Astrocyte of the cerebellum (primary cell): Measurements from ENCODE around the gene HPSE2.

Experiments
- DNase-seq: peaks from one replicate; pipeline ENCODE4 v3.0.0-alpha.2; 2011; ENCODE audit warnings: low read depth
- H3K4me3 ChIP-seq: 2 replicates; pipeline ENCODE4 v1.5.1; 2011; ENCODE audit warnings: mild to moderate bottlenecking, low read depth, low read length, moderate library complexity
- in situ Hi-C: cut with HindIII; loops from 2 replicates; pipeline ENCODE4 v1.10.0; 2017; ENCODE audit warnings: low sequenced_read_pairs
- TF ChIP-seq, protein P1 (sequence below): IDR thresholded peaks from 2 replicates; pipeline ENCODE4 v1.5.1; 2012; ENCODE audit warnings: low read length, low read depth, moderate library complexity, mild to moderate bottlenecking; ENCODE audit errors: missing control alignments

Gene HPSE2

DNA sequence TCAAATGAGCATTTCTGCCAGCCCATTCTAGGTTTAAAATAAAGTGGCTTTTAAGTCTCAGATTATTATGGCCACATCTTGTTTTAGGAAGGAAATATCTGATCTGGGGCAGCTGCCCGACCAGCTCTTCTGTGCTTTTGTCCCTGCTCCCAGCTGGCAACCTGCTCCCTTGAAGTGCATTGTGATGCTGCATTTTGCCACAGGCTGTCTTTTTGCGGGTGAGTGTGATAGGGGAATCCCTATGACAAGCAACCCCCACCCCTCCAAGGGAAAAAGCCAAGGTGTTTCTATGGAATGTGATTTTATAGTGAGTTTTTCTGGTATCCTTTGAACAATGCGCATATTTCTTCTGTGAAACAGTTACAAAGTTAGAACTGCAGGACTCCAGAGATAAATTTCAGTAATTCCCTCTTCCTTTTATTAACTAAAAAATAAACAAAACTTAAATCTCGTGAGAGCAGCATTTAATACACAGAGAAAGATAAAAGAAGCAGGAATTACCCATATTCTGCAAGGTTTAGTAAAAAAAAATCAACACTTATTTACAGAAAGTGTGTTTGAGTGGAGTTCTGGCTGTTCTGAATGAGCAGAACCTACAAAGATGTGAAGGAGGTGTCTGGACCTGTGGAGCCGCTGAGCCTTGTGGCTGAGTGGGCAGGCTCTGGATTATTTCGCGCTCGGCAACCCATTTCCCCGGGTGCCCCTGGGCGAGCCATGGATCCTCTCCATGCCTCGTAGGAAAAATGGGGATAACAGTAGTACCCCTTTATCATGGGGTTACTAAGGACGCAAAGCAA, 778.8 kb downstream of the HPSE2 start:
- in situ Hi-C loops: loop anchor here (25.0 kb wide), 3 partner anchors 220 to 1255 kb away; partner anchors contain the start of gene HPSE2
- TF ChIP-seq, protein P1, sequence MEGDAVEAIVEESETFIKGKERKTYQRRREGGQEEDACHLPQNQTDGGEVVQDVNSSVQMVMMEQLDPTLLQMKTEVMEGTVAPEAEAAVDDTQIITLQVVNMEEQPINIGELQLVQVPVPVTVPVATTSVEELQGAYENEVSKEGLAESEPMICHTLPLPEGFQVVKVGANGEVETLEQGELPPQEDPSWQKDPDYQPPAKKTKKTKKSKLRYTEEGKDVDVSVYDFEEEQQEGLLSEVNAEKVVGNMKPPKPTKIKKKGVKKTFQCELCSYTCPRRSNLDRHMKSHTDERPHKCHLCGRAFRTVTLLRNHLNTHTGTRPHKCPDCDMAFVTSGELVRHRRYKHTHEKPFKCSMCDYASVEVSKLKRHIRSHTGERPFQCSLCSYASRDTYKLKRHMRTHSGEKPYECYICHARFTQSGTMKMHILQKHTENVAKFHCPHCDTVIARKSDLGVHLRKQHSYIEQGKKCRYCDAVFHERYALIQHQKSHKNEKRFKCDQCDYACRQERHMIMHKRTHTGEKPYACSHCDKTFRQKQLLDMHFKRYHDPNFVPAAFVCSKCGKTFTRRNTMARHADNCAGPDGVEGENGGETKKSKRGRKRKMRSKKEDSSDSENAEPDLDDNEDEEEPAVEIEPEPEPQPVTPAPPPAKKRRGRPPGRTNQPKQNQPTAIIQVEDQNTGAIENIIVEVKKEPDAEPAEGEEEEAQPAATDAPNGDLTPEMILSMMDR: no peak
- DNase-seq: no peak
- H3K4me3 ChIP-seq: no peak overlapping the region

DNA sequence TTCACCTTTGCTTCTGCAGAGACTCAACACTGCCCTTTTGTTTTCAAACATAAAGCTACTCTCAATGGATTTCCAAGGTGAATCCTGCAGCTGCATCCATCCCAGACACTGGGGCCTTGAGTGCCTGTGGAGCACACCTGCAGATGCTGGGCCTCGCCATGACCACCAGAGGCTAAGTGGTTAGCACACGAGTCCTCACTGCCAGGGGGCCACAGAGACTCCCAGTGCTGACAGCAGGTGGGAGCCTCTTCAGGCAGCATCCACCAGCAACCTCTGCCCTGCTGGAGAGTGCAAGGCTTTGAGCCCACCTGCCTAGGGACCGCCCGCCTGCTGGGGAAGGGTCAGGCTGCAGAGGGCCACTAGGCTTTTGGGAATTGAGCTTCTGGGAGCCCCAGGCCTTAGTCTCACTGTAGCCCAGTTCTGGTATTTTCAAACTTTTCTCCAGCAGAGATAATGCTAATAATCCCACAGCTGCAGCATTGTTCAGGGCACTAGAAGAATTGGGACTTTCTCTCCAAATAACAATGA, 779.5 kb downstream of the HPSE2 start:
- in situ Hi-C loops: loop anchor here (25.0 kb wide), 3 partner anchors 219 to 1256 kb away; partner anchors contain the start of gene HPSE2
- H3K4me3 ChIP-seq: no peak overlapping the region
- no peak for DNase-seq

DNA sequence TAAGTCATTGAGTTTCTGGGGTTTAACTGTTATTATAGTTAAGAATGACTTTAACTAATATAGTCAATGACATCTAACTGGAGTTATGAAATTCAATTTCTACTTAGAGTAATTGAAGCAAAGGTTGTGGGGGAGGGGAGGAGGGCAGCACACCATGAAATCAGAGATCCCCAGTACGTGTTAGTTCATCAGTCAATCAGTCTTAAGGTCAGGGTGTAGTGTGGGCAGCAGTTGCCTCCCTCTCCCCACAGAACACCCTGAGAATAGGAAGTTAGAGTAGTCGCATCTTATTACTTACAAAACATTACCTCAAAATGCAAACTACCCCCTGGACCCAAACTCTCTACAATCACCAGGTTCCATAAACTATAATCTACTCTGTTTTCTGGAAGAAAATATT, 781.9 kb downstream of the HPSE2 start:
- in situ Hi-C loops: loop anchor here (25.0 kb wide), 3 partner anchors 216 to 1259 kb away; partner anchors contain the start of gene HPSE2
- DNase-seq: no peak
- TF ChIP-seq, protein P1: no peak
- H3K4me3 ChIP-seq: no peak overlapping the region

More for the DNA sequence above, 779.5 kb downstream of the HPSE2 start:
- TF ChIP-seq, protein P1: no peak

DNA sequence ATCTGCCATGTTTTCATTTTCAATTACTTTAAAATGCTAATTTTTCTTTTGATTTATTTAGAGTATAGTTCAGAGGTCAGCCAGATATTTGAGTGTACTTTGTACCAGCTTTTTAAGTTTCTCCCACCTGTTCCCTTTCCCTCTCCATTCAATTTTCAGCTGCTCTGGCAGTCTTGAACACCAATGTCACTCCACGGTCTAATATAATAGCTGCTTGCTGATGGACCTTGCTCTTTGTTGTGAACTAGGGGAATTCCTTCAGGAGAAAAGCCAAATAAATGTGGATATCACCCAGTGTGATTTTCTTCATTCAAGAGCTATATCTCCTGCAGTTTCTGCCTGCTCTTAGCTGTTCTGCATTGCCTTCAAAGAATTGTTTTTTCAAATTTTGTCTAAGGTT, 785.0 kb downstream of the HPSE2 start:
- TF ChIP-seq, protein P1: no peak
- no peak for DNase-seq
- in situ Hi-C loops: loop anchor here (25.0 kb wide), 3 partner anchors 213 to 1262 kb away; partner anchors contain the start of gene HPSE2
- no peak overlapping the region for H3K4me3 ChIP-seq

DNA sequence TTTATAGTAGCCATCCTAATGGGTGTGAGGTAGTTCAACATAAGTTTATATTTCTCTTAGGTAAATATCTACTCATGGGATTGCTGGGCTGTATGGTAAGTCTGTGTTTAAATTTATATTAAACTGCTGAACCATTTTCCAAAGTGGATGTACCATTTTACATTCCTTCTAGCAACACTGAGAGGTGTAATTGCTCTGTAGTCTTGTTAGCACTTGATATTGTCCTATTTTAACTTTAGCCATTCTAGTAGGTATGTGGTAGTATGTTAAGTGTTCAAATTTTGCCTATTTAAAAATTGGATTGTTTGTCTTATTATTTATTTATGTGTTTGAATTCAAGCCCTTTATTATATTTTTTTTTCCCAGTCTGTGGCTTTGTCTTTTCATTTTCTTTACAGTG, 786.4 kb downstream of the HPSE2 start:
- no peak overlapping the region for H3K4me3 ChIP-seq
- in situ Hi-C loops: no loop called here
- DNase-seq: no peak
- TF ChIP-seq, protein P1: no peak

DNA sequence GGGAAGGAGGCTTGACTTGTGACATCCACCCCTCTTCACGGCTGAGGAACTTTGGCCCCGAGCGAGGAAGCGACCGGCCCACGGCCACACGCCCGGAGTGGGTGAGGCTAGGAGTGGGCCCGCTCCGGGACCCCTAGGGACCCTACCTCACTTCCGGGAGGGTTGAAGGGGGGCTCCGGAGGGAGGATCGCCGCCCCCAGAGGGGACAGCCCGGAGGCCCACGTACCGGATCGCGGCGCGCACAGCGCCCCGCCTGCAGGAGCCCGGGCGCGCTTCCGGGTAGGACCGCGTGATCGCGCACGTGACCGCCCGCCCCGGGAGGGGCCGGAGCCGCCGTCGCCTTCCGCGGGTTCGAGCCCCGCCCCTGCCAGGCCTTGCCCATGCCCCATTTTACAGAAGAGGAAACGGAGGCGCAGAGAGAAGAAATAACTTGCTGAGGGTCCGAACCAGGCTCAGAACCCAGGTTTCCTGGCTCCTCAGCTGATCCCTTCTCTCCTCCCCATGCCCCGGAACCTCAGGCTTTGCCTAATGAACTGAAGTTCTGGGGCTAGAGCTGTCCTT, 788.9 kb downstream of the HPSE2 start, which contains the start of gene HPS1:
HPS1 (minus strand) TSS at position 275 of the 561 bp plus-strand sequence. CDS start 3,695 bp downstream, outside the sequence.
- TF ChIP-seq, protein P1: no peak
- DNase-seq: no peak
- H3K4me3 ChIP-seq: peak within 1 kb of the TSS; percentile 79
- in situ Hi-C loops: no loop called here
